Vagina (tissue), 2 donors: ENCODE data around the gene MED15.

Experiments
- CTCF ChIP-seq, 3 experiments: fragments of 450-650 bp in 2 of 3; fragments of 200-600 bp in 1 of 3; sonication (generic) in 1 of 3; IDR thresholded peaks; one replicate each; pipeline ENCODE4 v1.5.1; 2017 to 2019; ENCODE audit warnings: antibody characterized with exemption in 3 of 3, mild to moderate bottlenecking in 2 of 3, moderate library complexity in 2 of 3
- POLR2A ChIP-seq, 2 donors: fragments of 450-650 bp; IDR thresholded peaks; one replicate each; pipeline ENCODE4 v1.6.1; 2017; ENCODE audit warnings: antibody characterized with exemption in 2 of 2, mild to moderate bottlenecking in 2 of 2, moderate library complexity in 2 of 2
- POLR2AphosphoS5 ChIP-seq, 2 donors: sonication (generic); formaldehyde crosslinking; IDR thresholded peaks; one replicate each; pipeline ENCODE4 v1.9.0; 2017; ENCODE audit warnings: antibody characterized with exemption in 2 of 2, mild to moderate bottlenecking in 2 of 2, low read depth in 1 of 2; ENCODE audit not compliant: insufficient read depth in 1 of 2

GRCh38 chr22:20472629-20473442 lies 34.6 kb upstream of the MED15 start:
- no peak for TF ChIP-seq CTCF (IDR thresholded peaks at IDR 0.05)
- no peak for TF ChIP-seq POLR2A (IDR thresholded peaks at IDR 0.05)
- no peak for TF ChIP-seq POLR2AphosphoS5 (IDR thresholded peaks at IDR 0.05; ENCODE audit: insufficient read depth in 1 of 2, low read depth in 1 of 2)
